Hematopoietic multipotent progenitor cell treated with erythropoietin and hydrocortisone succinate and interleukin-3 and kit ligand, for 17 days (in vitro differentiated cells): ENCODE results near the gene DENND2A.
"Not testable (repeated sequence)": the region's sequence is repeated elsewhere in the genome, so short reads cannot be mapped to it uniquely, and the experiment has no call there.

ENCODE experiments used
- DNase-seq: peaks from one replicate; pipeline ENCODE4 v3.0.0-alpha.2; 2015; ENCODE audit warnings: low spot score

Gene DENND2A

GRCh38 chr7:140587243-140587642 lies 53.4 kb downstream of the DENND2A start:
- no peak for DNase-seq

GRCh38 chr7:140586516-140586915 lies 54.1 kb downstream of the DENND2A start:
- DNase-seq, result no peak

DNA sequence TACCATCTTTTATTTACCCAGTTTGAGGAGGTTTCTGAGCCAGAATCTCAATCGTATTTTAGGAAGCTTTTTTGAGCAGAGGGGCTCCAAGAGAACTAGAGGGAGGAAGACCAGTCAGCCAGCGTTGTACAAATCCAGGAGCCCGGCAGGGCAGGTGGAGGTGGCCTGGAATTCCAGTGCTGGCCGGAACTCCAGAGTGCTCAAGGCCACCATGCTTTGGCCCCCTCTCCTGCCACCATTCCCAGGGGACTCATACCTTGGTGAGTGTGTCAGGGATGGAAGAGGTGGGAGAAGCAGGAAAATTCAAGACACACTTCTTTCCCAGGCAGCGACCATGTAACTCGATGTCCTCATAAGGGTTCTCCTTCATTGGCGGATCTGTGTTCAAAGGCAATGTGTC lies 55.3 kb downstream of the DENND2A start:
- DNase-seq, result no peak

GRCh38 chr7:140584195-140584851 lies 56.3 kb downstream of the DENND2A start:
- no peak for DNase-seq

- no peak for DNase-seq
Observed at GRCh38 chr7:140581411-140581810, 59.2 kb downstream of the DENND2A start.

DNA sequence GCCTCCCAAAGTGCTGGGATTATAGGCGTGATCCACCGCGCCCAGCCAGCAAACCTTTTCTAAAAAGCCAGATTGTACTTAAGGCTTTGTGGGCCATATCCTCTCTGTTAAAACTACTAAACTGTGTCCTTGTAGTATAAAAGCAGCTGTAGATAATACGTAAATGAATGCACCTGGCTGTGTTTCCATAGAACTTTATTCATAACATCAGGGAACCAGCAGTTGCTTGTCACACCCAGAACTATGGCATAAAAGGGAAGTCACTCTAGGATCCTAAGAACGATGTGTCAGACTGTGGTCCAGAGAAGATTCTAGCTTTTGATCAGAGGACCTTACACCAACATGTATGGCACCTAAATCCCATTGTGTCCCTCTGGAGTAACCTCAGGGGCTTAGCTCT lies 63.0 kb downstream of the DENND2A start:
- no peak for DNase-seq

GRCh38 chr7:140576589-140576988 lies 64.0 kb downstream of the DENND2A start:
- no peak for DNase-seq

- DNase-seq, result no peak
Observed at GRCh38 chr7:140571538-140572122, 69.0 kb downstream of the DENND2A start.

DNA sequence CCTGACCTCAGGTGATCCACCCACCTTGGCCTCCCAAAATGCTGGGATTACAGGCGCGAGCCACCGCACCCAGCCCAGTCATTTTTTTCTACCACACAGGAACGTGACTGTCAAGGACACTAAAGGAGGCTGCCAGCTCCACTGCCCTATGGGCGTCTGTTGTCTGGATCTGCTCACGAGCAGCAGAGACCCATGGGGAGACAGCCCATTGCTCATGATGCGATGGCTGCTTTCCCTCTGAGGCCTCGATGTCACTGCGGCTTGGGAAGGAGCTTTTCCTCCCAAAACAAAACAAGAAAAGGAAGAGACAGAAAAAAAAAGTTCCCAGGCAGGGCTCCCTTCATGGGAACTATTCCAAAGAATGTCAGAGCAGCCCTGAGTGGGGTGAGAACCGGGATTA lies 70.5 kb downstream of the DENND2A start:
- no peak for DNase-seq

- DNase-seq, result no peak
Observed at GRCh38 chr7:140568021-140568813, 72.4 kb downstream of the DENND2A start.

DNA sequence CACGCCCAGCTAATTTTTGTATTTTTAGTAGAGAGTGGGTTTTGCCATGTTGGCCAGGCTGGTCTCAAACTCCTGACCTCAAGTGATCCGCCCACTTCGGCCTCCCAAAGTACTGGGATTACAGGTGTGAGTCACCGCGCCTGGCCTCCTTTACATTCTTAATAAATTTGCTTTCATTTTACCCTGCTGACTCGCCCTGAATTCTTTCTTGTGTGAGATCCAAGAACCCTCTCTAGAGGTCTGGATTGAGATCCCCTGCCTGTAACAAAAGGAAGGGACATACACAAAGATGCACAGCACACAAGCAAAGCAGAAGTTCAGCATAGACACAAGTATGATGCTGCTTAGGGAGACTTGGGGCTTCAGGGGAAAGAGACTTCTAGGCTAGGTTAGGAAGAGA lies 74.4 kb downstream of the DENND2A start:
- not testable (repeated sequence) for DNase-seq

DNA sequence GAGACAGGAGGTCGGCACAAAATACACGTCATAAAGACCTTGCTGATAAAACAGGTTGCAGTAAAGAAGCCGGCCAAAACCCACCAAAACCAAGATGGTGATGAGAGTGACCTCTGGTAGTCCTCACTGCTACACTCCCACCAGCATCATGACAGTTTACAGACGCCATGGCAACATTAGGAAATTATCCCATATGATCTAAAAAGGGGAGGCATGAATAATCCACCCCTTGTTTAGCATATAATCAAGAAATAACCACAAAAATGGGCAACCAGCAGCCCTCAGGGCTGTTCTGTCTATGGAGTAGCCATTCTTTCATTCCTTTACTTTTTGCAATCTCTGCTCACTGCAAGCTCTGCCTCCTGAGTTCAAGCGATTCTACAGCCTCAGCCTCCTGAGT lies 74.9 kb downstream of the DENND2A start:
- DNase-seq, result not testable (repeated sequence)

GRCh38 chr7:140564643-140565042 lies 76.0 kb downstream of the DENND2A start:
- DNase-seq, result no peak

DNA sequence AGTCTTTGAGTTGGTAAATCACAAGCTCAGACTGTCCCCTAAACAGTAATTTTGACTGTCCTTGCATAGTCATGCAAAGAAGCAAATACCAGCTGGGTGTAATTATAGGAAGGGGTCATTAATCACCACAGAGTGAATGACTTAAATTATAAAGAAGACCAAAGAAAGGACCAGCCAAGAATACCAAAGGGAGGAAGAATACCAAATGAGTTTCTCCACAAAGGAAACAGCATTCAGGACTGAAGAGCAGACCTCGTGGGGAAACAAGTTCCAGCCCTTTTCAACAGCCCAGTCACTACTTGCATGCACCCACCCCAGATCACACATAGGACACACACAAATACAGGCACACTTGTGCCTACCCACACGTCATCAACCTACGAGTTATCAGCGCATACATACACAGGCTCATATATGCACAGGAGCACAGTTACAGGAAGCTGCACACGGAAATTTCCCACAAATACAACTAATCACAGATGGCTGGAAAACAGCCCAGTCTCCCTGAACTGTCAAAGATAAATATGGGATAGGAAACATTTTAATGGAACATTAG lies 77.6 kb downstream of the DENND2A start:
- no peak for DNase-seq

DNA sequence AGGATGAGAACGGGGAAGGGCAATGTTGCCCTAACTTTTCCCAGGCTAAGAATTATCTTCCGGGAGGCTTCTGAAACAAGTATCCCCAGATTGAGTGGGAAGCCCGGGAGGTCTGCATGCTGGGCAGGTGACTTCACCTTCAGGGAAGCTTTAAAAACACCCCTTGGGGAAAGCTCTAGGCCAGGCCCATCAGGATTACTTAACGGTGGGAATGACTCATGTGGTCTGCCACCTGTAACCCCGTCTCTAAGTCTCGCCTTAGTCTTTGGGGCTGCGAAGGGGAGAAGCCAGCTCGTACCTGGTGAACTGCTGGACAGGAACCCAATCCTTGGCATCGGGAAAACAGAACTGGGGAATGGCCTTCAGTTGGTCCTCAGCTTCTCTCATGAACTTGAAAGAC lies 81.2 kb downstream of the DENND2A start:
- no peak for DNase-seq

- no peak for DNase-seq
Observed at GRCh38 chr7:140557809-140558518, 82.6 kb downstream of the DENND2A start.

DNA sequence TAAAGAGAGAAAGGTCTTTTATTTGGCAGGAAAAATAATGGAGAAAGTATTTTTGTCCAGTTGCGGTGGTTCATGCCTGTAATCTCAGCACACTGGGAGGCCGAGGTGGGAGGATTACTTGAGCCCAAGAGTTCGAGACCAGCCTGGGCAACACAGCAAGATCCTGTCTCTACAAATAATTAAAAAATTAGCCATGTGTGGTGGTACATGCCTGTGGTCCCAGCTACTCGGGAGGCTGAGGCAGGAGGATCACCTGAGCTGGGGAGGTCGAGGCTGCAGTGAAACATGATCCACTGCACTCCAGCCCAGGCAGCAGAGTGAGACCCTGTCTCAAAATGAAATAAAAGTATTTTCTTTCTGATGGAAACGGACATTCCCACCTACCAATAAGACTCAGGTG lies 83.5 kb downstream of the DENND2A start:
- DNase-seq, result no peak

DNA sequence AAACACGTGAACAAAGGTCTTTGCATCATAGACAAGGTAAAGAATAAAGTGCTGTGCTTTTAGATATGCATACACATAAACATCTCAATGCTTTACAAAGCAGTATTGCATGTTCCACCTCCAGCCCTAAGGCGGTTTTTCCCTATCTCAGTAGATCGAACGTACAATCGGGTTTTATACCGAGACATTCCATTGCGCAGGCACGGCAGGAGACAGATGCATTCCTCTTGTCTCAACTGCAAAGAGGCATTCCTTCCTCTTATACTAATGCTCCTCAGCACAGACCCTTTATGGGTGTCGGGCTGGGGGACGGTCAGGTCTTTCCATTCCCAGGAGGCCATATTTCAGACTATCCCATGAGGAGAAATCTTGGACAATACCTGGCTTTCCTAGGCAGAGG lies 87.4 kb downstream of the DENND2A start:
- DNase-seq, result not testable (repeated sequence)

- no peak for DNase-seq
Observed at GRCh38 chr7:140552240-140552679, 88.4 kb downstream of the DENND2A start.

DNA sequence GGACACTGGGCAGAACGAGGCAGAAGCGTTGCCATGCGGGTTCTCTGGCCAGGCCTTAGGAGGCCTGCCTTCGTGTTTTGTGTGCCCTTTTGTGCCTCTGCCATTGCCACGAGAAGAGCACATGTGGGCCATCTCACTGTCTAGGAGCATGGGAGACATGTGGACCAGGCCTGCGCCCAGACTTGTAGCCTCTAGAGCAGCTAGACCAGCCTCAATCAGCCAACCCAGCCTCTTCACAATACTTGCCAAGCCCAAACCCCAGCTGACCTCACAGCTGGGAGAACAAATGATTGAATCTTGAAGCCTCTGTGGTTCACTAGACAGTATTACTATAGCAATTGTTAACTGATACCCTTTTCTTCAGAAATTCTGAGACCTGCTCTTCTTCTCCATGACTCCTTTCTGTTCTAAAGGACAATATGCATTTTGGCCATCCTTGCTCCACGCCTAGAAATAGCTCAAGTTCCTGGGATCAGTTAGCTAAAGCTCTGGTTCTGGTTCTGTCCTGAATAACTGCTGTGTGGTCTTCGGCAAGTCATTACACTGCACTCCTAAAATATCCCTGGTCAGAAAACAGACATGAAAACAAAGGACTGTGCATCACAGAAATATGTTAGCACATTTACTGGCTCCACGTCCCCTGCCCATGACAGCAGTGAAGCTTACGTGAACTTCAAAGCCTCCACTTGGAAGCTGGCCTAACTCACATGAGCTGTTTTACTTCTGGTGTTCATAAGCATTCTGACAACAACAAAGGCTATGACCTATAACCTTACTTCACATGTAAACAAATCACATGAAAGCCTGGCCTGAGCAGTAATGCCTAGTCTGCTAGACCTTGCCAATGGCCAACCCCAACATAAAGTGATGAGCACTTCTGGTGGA lies 89.0 kb downstream of the DENND2A start:
- no peak for DNase-seq

DNA sequence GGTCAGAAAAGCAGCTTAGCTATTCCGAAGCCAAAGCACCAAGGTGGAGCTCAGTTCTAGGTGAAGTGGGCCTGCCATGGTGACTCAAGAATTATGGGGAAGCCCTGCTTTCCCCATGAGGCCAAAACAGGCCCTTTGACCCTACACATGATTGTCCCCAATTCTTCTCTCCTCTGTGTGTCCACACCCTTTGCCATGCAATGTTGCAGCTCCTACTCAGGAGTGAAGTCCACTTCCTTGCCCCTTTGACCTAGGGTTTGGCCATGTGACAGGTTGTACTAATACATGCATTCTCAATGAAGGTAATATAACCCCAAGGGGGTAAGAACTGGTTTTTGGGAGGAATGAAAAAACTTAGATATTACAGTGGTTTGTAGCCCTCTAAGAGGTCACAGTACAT lies 93.7 kb downstream of the DENND2A start:
- no peak for DNase-seq
